ENCODE measurements around the gene MT1A.
"Not testable (repeated sequence)": the region's sequence is repeated elsewhere in the genome, so short reads cannot be mapped to it uniquely, and the experiment has no call there.

MT1A gene

GRCh38 chr16:56610017-56610608 is 28.4 kb upstream of the MT1A start:
- peak in 12 of 14 donors; percentile 11 to 82 (median 48) for DNase-seq

DNA sequence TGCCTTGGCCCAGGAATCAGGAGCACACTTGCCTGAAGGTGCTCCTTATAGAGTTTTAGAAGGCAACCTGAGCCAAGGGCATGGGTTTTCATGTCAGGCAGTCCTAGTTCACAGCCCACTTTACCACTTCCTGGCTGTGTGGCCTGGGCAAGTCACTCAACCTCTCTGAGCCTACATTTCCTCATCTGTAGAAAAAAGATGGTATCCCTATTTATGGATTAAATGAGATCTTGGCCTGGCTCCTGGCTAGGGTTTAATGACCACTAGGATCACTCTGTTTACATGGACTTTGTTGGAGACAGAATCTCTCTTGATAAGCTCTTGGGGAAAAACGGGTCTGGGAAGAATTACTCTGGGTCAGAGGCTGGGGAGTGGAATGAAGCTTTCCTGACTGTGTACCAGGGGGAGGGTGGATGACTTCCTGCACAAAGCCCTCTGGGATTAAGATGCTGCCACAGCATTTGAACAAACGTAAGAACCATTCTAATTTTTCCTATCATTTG is 27.8 kb upstream of the MT1A start:
- DNase-seq = no peak

- DNase-seq = peak in 7 of 14 donors; percentile 20 to 76 (median 46)
Observed at GRCh38 chr16:56611281-56611833, 27.1 kb upstream of the MT1A start.

- no peak for DNase-seq
Observed at GRCh38 chr16:56613706-56614105, 24.8 kb upstream of the MT1A start.

DNA sequence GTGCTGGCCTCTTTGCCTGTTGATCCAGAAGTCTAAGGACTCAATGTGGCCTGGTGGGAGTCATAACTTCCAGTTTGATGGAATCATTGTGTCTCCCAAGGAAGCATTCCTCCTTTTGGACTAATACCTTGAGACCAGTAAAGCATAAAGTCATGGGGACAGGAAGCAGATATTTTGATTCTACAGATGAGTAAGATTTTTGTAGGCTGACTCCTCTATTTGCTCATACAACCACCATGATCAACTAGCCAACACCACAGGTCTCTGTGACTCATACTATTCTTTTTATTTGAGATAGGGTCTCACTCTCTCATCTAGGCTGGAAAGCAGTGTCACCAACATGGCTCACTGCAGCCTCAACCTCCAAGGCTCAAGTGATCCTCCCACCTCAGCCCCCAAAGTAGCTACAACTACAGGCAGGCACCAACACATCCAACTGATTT is 23.9 kb upstream of the MT1A start:
- no peak for DNase-seq

DNA sequence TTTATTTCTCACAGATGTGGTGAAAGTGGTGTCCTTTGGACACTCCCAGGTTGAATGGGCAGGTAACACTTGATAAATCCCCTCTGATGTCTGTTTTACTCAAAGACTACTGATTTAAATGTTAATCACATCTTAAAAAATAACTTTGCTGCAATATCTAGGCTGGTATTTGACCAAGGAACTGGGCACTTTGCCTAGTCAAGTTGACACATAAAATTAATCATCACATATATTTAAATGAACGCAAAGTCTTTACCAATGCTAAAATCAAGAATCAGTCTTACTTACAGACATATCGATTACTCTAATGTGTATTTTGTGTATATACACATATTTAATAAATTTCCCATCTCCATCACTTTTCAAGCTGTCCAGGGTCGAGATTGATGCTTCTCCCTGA is 23.1 kb upstream of the MT1A start:
- DNase-seq = no peak

DNA sequence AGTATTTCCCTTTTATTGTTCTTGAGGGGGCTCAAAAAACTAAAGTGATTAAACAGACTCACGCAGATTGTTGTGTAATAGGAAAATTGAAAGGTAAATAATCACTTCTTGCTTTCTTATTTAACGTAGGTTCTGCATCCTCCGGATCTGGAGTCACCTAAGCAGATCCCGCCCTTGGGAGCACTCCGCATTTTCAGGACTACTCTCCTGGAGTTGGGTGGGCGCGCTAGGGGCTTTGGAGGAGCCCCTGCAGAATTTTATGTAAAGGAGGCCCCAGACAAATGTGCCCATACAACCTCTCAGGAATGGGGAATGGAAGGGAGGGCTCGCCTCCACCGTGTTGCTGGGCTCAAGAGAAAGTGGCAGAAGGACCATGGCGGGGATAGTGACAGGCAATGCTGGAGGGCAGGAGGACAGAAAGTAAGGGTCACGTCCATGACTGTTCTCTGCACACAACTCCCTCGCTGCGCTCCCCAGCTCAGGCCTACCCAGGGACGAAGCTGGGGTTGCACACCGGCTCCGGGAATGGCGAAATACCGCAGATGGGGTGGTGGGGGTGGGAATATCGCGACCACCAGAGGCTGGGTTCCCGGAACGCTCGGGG is 21.8 kb upstream of the MT1A start:
- no peak for DNase-seq

GRCh38 chr16:56617212-56618085 is 21.0 kb upstream of the MT1A start:
- DNase-seq = peak in 6 of 14 donors; percentile 8 to 54 (median 40)

GRCh38 chr16:56618138-56618537 is 20.3 kb upstream of the MT1A start:
- DNase-seq = no peak

GRCh38 chr16:56620339-56620897 is 18.0 kb upstream of the MT1A start:
- no peak for DNase-seq

GRCh38 chr16:56621665-56622445 is 16.6 kb upstream of the MT1A start:
- DNase-seq = not testable (repeated sequence)

DNA sequence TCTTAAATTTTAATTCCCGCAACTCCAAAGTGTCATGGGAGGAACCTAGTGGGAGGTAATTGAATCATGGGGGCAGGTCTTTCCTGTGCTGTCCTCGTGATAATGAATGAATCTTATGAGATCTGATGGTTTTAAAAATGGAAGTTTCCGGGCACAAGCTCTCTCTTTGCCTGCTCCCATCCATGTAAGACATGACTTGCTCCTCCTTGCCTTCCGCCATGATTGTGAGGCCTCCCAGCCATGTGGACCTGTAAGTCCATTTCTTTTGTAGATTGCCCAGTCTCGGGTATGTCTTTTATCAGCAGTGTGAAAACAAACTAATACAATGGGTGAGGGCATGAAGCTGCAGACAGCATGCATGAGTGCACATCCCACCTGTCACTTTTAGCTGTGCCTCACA is 15.3 kb upstream of the MT1A start:
- DNase-seq = not testable (repeated sequence)

DNA sequence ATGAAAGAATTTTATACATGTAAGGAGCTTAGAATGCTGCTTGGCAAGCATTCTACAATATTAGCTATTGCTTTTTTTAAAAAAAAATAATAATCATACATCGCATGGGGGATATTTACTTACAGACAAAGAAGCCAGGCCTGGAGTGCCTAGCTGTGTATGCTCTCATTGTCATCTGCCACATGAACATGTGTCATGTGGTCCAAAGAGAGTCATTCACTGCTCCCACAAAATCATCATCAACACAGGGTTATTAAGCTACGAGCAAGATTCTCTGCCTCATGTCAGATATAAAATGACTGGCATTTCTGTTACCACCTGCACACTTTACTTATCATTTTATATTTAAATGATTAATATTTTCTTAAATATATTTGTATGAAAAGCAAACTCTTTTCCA is 14.8 kb upstream of the MT1A start:
- no peak for DNase-seq

- peak in 12 of 14 donors; percentile 24 to 73 (median 50) for DNase-seq
Observed at GRCh38 chr16:56625140-56625942, 13.1 kb upstream of the MT1A start, which contains the start of gene MT1E. TSS of gene MT1E (plus strand) at chr16:56625781. CDS start at chr16:56625852, 71 bp downstream.

DNA sequence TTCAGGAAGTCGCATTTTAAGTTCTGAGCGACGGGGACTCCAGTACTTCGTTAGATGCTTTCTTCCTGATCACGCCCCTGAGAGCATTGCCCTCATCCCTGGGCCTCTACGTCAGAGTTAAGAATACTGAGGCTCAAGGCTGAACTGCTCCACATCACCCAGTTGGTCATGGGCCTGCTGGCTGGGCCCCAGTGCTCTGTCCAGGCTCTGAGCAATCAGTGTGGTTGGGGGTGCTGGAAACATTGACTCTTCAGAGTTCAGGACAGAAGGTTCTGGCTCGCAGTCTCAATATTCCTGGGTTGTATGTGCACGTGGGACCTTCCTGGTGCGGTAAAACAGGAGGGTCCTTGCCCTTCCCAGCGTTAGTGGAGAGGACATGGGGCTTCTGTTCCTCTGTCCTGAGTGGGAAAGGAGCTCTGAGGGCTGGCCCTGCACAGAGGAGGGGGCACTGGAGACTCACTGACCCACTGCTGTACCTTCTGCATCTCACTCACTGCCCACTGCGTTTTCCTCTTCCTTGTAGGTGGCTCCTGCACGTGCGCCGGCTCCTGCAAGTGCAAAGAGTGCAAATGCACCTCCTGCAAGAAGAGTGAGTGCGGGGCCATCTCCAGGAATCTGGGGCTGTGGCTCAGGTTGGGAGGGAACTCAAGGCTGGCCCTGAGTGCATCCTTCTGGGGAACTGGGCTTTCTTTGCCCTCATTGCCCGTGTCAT is 12.4 kb upstream of the MT1A start:
- DNase-seq = peak in 3 of 14 donors; percentile 31 to 72 (median 40)

- DNase-seq = no peak
Observed at GRCh38 chr16:56626685-56627084, 11.8 kb upstream of the MT1A start.

GRCh38 chr16:56628486-56629350 is 9.7 kb upstream of the MT1A start:
- no peak for DNase-seq

DNA sequence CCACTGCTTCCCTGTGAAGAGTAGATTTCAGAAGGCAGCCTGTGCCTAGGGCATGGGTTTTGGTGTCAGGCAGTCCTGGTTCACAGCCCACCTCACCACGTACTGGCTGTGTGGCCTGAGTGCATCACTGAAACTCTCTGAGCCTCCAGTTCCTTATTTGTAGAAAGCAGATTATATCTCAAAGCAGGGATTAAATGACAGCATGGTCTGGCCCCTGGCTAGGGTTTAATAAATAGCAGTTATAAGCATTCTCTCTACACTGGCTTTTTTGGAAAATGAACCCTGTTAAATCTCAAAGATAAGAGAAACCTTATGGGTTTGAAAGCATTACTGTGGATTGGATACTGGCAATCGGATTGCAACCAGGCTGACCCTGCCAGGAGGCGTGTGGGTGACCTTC is 8.9 kb upstream of the MT1A start:
- no peak for DNase-seq

DNA sequence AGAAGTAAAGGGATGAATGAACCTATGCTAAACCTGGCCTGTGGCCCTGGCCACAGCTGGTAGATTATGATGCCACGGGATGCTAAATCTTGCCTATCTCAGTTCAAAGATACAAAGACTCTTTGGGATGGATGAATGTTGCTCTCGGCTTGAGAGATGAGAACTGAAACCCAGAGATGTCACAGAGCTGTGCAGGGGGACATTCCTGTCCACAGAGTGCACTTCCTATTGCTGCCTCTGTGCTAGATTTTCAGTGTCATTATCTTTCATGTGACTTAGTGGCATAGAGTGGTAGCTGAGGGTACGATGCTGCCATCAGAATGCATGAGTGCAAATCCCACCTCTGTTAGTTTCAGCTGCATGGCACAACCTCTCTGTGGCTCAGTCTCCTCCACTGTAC is 8.3 kb upstream of the MT1A start:
- DNase-seq = no peak
